ENCODE data around the gene PHGDH. TPM values are rescaled to one million over a fixed set of nuclear protein-coding genes. Genes with fewer than 3 reads are reported as not detected.
A peak's percentile ranks its signal among the peaks of the same experiment; 100 is the strongest.

Gene PHGDH
- total RNA-seq, 1 donor from 2014 or later: 452 TPM

GRCh38 chr1:119738100-119738720 lies 26.5 kb downstream of the PHGDH start:
- H3K36me3 Mint-ChIP-seq (ENCODE audit: insufficient read depth): peaks cover 37% of the 10 kb centered on the region
- H3K4me1 Mint-ChIP-seq (ENCODE audit: low read depth): peaks cover 16% of the 10 kb centered on the region
- H3K9me3 Mint-ChIP-seq (ENCODE audit: low read depth): no peaks in the 10 kb centered on the region
- H3K4me3 Mint-ChIP-seq (ENCODE audit: low read depth): no peak overlapping the region
- DNase-seq (ENCODE audit: low spot score, unreplicated experiment): no peak
- H3K27ac Mint-ChIP-seq: peak overlapping the region; percentile 85
- H3K27me3 Mint-ChIP-seq: no peaks in the 10 kb centered on the region
- no peak for TF ChIP-seq CTCF (IDR thresholded peaks at IDR 0.05; ENCODE audit: unreplicated experiment)

- Mint-ChIP-seq H3K36me3 (ENCODE audit: insufficient read depth) (peaks cover 40% of the 10 kb centered on the region), H3K9me3 (ENCODE audit: low read depth) (no peaks in the 10 kb centered on the region), H3K27me3 (no peaks in the 10 kb centered on the region), H3K27ac (peak overlapping the region; percentile 45), H3K4me3 (ENCODE audit: low read depth) (no peak overlapping the region), H3K4me1 (ENCODE audit: low read depth) (peaks cover 21% of the 10 kb centered on the region)
- DNase-seq (ENCODE audit: low spot score, unreplicated experiment): no peak
- TF ChIP-seq CTCF (IDR thresholded peaks at IDR 0.05; ENCODE audit: unreplicated experiment): no peak
Measured at GRCh38 chr1:119739150-119739549, 27.4 kb downstream of the PHGDH start.

- Mint-ChIP-seq H3K27me3 (no peaks in the 10 kb centered on the region), H3K36me3 (ENCODE audit: insufficient read depth) (peaks cover 36% of the 10 kb centered on the region), H3K4me1 (ENCODE audit: low read depth) (peaks cover 26% of the 10 kb centered on the region), H3K9me3 (ENCODE audit: low read depth) (no peaks in the 10 kb centered on the region), H3K4me3 (ENCODE audit: low read depth) (no peak overlapping the region), H3K27ac (peak overlapping the region; percentile 41)
- TF ChIP-seq CTCF (IDR thresholded peaks at IDR 0.05; ENCODE audit: unreplicated experiment): no peak
- DNase-seq (ENCODE audit: low spot score, unreplicated experiment): no peak
Measured at GRCh38 chr1:119740261-119740660, 28.5 kb downstream of the PHGDH start.

- Mint-ChIP-seq H3K27me3 (no peaks in the 10 kb centered on the region), H3K27ac (peak overlapping the region; percentile 64), H3K36me3 (ENCODE audit: insufficient read depth) (peaks cover 34% of the 10 kb centered on the region), H3K4me1 (ENCODE audit: low read depth) (peaks cover 29% of the 10 kb centered on the region), H3K4me3 (ENCODE audit: low read depth) (no peak overlapping the region), H3K9me3 (ENCODE audit: low read depth) (no peaks in the 10 kb centered on the region)
- TF ChIP-seq CTCF (IDR thresholded peaks at IDR 0.05; ENCODE audit: unreplicated experiment): no peak
- no peak for DNase-seq (ENCODE audit: low spot score, unreplicated experiment)
Measured at GRCh38 chr1:119740896-119741780, 29.4 kb downstream of the PHGDH start.

GRCh38 chr1:119742202-119742601 lies 30.5 kb downstream of the PHGDH start:
- Mint-ChIP-seq H3K27me3 (no peaks in the 10 kb centered on the region), H3K4me3 (ENCODE audit: low read depth) (no peak overlapping the region), H3K36me3 (ENCODE audit: insufficient read depth) (peaks cover 27% of the 10 kb centered on the region), H3K27ac (peak overlapping the region; percentile 18), H3K9me3 (ENCODE audit: low read depth) (no peaks in the 10 kb centered on the region), H3K4me1 (ENCODE audit: low read depth) (peaks cover 21% of the 10 kb centered on the region)
- TF ChIP-seq CTCF (IDR thresholded peaks at IDR 0.05; ENCODE audit: unreplicated experiment): no peak
- no peak for DNase-seq (ENCODE audit: low spot score, unreplicated experiment)

Data from progenitor cell of endocrine pancreas (in vitro differentiated cells).